ENCODE measurements around the gene NBEAL2.
A peak's percentile ranks its signal among the peaks of the same experiment; 100 is the strongest.

NBEAL2 gene

DNA sequence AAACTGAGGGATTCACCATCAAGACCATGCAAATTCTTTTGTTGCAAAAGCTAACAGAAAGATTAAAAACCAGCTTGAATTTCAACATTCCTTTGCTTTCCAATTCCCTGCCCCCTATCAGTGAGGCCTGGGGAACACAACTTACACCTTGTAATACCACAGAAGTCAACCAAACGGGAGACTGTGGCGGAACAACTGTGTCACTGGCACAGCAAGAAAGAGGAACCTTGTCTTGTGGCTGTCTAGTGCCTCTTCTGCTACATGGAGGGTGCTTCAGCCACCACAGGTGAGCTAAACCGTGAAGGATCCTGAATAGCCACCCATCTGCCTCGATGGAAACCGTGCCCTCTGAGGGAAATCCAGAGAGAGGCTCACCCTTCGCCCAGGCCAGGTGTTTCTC lies 14.3 kb upstream of the NBEAL2 start:
- no peak for DNase-seq

DNA sequence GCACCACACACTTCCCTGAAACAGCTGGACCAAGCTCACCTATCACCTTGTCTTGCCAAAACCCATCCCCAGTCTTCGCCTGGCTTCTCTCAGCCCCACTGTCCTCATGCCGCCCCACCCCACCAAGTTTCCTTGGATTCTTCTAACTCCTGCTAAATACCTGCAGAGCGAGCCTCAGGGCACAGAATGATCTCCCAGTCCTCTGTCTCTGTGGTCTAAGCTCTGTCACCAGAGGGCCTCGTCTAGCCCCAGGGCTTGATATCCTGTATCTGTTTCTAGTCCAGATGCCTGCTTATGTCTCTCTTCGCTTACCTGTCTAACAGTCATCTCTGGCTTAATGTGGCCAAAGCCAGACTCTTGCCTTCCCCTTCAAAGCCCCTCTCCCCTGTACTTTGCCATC lies 12.7 kb upstream of the NBEAL2 start:
- DNase-seq, result no peak

DNA sequence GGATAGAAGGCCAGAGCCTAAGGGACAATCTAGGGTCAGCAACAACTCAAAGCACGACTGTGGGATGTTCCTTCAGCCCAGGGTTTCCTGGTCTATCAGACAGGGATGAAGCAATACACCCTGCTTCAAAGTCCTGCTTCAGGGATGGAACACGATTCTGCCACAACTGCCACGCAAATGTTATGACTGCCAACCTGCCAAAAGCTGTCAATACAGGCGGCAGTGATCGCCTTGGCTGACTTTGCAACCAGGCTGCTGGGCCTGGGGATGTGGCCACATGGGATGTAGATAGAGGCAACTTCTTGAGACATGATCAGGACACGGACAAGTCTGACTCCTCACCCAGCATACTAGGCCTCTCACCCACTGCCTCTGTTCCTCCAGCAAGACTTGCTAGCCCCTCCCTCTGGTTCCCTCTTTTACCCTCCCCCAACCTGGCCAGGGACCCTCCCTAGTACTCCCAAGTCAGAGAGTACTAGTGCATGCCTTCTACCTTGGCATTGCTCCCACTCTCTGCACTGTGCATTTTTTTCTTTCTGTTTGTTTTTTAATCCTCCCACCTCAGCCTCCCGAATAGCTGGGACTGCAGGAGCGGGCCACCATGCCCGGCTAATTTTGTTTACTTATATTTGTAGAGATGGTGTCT lies 10.6 kb upstream of the NBEAL2 start:
- no peak for DNase-seq

DNA sequence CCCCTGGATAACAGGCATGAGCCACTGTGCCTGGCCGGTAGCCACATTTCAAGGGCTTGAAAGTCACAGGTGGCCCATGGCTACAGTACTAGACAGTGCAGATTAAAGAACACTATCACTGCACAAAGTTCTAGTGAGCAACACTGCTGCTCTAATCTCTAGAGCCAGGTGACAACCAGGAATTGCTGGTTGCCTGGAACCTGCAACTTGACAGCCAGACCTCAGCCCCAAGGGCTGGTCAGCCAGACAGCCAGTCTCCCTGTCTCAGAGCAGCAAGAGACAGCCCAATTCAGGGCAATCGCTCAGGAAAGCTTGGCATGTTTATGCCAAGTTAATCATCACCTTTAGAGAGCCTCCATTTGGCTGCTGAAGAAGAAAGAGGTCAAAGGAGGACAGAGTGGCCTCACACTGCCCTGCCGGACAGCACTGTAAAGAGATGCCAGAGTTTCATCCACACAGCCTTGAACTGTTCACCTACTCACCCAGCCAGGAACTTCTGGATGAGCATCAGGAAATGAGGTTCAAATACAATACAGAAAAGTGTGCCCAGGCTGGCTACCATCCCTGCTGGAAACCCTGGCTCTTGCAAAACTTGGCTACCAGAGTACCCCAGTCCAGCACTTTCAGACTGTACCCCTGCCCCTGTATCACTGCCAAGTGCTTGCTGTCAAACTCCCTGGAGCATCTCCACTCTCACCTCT lies 8.9 kb upstream of the NBEAL2 start:
- DNase-seq, result no peak

DNA sequence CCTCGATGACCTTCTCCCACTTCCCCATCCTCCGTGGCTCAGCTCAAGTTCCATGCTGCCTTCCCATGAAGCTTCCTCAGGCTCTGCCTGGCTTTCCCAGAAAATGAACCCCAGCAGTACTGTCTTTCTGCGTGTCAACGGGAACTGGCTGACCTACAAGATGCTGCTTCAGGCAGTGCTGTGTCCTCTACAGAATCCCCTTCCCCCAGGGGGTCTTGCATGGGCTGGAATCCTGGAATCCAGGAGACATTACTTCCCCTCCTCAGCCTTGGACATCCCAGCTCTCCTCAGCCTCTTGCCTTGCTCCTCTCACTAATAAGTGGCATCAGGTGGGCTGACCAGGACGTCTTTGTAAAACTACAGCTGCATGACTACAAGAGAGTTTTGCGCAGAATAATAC lies 8.3 kb upstream of the NBEAL2 start:
- no peak for DNase-seq

DNA sequence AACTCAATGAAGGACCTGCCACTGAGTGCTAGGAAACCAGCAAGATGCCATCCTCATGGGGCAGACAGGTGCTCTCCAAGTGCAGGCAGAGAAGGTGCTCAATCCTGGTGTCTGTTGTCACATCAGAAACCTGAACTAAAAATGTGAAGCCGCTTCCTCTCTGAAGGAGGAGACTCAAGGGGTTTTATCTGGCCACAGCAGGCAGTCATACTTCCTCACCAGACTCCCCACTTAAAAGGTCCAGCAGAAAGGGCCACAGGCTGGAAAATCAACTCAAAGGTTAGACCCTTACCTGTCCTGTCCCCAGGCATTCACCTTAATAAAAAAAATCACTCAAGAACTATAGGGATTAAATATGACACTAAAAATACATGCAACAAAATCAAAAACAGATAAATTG lies 7.7 kb upstream of the NBEAL2 start:
- DNase-seq, result no peak

DNA sequence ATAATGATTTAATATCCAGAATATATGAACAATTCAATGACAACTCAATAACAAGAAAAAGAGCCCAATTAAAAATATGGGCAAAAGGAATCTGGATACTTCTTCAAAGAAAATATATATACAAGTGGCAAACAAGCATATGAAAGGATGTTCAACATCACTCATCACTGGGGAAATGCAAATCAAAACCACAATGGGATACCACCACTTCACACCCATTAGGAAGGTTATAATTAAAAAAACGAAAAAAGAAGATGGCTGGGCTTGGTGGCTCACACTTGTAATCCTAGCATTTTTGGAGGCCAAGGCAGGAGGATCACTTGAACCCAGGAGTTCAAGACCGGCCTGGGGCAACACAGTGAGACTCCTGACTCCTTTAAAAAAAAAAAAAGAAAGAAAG lies 7.1 kb upstream of the NBEAL2 start:
- no peak for DNase-seq

DNA sequence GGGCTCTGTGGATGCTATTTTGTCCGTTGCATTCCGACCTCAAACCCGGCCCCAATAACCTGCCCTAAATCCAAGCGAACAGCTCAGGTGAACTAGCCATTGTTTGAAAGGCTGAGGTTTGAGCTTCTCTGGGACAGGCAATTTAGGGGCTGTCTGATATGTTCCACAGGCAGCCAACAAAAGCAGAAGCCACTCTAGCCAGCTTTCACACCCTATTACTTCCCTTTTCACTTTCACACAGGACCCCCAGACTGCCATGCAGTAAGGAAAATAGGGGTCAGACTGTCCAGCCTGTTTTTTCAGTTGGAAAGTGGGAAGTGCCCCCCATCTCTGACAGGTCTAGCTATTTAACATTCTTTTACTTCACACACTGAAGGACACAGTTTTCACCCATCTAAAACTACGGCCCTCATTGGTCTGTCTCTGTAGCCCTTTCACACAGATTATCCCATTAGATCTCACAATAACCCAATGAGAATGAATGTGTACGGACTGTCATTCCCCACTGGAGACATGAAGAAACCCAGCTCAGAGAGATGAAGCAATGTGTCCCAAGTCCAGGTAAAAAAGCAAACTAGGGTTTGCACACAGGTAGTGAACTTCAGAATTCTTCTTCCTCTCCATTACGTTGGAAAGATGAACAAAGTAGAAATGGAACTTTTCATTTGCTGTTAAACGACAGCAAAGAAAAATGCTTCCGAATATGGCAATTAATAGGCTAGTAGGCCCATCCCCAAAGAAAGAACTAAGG lies 4.9 kb upstream of the NBEAL2 start:
- DNase-seq, result no peak

DNA sequence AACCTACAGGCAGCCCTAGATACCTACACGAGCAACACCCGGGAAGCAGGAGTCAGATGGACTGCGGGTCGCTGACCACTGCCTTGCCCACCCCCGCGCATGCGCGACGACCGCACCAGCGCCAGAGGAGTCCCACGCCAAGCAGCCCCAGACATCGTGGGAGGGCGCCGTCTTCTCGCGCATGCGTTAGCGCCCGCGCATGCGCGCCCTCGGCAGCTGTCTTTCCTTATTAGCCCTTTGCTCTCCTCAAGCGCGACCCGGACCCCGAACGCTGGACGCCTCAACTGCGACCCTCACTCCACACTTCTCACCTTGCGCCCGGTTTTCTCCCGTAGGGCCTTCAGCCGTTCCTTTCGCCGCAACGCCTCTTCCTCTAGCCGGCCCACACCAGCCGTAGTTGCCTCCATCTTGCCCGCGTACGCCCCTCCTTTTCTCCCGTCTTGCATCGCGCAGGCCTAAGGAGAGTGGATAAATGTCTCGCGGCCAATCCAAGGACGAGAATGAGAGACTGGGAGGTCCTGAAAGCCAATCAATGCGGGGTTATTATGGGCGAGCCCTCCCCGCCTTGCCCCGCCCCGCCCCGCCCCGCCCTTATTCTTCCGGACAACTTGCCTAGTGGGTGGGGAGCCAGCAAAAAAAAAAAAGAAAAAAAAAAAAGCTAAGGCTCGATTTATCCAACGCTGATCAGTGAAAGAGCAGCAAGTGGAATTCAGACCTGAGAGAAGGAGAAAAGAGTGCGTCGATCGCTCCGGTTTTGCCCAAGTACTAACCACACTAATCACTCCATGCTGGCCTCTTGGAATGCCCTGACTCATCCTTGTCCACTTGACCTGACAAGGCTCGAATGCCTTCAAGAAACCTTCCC lies 2.9 kb upstream of the NBEAL2 start, which contains the start of gene CCDC12:
TSS of gene CCDC12 (minus strand) at position 420 of the 865 bp plus-strand sequence. CDS start at position 407, 13 bp downstream.
- DNase-seq, result peak; percentile 98

DNA sequence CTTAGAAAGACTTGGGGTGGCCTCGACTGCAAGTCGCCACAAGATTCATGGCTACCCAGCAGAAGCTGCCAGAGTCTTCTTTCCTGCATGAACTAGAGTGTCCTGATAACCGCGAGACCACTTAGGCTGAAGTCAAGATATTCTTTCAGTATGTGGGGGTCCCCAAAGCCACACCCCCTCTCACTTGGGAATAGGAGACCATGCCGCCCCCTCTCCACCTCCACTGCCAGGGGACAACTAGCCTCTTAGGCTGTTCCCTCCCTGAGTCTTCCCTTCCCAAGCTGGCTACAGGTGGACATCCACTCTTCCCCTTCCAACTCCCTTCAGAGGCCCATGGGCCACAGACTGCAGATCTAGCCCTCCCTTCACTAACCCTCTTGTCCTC lies 1.7 kb upstream of the NBEAL2 start:
- no peak for DNase-seq

DNA sequence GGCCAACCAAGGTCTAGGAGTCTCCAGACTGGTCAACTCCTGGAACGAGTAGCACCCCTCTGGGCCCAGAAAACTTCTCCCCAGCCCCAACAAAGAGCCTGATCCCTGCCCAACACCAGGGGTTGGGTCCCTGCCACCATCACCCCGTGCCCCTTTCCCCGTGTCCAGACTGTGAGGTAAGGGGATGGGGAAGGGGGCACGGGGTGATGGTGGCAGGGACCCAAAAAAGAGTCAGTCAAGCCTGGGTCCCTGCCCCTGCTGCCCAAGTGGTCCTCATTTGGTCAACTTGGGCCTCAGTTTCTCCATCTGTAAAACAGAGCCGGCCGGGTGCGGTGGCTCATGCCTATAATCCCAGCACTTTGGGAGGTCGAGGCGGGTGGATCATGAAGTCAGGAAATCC lies 1.1 kb upstream of the NBEAL2 start:
- no peak for DNase-seq

DNA sequence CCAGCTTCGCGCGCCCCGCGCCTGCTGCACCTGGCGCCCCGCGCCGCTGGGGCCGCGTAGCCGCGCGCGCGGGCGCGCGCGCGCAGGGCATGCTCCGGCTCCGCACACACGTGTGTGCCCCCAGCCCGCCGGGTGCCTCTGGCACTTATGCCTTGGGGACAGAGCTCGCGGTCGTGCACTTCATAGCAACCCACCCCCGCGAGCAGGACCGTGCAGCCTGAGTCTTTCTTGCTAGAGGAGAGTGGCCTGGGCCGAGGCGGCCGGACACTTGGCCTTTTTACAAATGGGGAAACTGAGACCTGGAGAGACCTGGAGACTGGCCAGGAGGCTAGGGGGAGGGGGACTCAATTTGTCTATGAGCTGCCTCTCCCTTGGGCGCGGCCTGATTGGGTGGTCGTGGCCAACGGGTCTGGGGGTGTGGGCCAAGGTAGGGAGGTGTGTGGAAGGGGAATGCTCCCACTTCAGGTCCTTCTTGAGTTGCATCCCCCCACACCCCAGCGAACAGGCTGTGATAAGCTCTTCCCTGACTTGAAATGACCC lies 562 bp downstream of the NBEAL2 start:
- DNase-seq, result peak; percentile 40

DNA sequence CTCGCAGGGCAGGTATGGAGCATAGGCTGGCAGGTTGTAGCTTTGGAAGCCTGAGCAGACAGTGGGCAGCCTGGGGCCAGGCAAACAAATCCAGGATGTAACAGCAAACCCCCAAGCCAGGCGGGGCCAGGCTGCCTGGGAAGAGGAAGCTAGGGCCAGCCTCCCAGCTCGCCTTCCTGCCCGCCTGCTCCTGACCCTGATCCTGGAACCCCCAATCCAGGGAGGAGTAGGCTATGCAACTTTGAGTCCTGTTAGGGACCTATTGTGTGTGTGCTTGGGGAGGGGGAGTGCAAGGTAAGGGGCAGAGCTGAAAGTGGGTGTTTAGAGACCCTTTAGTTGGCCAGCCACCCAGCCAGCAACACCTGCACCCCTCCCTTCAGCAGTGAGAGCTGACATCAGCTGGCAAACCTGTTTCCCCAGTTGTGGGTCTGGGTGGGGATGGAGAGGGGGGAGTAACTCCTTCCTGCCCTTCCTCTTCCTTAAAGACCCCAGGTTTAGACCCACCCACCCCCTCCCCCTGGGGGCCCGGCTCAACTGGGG lies 2.5 kb downstream of the NBEAL2 start:
- peak; percentile 36 for DNase-seq

DNA sequence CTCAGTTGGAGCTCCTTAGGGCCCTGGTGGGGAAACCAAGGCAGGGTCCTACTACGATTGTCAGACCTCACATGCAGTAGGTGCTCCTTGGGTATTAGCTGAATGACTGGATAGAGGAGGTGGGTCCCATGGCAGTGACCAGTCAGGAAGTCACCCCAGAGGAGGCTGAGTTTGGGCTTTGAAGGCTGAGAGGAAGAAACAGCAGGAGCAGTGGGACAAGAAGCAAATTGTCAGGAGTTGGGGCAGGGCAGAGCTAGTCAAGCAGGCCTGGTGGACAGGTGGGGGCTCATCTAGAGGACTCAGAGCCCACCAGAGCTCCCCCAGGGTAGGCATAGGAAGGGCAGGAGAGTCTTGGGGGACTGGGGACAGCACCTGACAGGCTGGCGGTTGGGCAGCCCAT lies 3.1 kb downstream of the NBEAL2 start:
- no peak for DNase-seq

DNA sequence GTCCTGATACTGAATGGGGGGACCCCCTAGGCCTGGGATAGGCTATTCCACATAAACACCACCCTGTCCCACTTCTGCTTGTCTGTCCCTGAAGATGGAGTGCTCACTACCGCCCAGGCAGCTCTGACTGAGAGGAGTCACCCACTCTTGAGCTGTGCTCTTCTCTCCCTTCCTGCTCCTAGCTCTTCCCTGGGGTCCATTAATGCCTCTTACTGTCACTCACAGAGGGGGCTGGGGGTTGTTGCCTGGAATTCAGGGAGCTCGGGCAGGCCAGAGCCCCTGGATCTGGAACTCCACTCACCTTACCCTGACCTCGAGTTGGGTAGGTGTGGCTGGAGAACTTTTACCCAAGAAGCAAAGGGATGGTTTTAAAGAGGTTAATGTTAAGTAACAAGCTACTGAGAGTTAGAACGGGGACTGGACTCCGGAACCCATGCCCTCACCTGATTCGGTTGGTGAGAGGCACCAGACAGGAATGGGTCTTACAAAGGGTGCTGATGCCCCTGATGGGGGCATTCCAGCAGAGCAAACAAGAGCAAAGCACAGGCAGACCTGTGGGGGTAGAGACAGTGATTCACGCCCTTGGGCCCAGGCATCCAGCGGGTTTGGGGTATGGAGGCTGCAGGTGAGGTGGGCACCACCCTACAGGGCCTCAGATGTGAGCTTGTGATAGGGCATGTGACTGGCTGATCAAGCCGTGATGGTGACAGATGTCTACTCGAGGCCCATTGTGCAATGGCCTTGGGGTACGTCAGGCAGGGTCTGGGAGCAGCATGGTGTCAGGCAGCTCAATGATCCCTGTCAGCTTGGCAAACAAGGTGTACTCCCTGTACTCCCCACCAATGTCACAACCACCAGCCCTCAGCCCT lies 5.4 kb downstream of the NBEAL2 start:
- DNase-seq, result no peak

DNA sequence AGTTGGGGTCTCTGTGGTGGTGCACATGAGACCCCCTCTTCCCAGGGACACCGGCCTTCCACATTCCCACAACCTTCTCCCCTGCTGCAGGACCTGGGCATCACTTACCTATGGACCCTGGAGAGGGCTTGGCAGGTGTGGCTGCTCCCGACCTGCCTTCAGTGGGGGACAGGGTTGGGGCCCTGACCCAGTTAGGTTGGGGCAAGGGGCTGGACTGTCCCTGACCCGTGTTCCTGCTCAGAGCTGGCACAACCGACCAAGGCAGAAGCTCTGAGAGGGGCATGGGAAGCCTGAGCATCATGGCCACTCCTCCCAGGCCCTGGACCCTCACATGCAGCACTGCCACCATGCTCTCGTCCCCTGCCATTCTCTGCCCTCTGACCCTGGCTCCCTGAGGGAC lies 6.1 kb downstream of the NBEAL2 start:
- DNase-seq, result no peak

DNA sequence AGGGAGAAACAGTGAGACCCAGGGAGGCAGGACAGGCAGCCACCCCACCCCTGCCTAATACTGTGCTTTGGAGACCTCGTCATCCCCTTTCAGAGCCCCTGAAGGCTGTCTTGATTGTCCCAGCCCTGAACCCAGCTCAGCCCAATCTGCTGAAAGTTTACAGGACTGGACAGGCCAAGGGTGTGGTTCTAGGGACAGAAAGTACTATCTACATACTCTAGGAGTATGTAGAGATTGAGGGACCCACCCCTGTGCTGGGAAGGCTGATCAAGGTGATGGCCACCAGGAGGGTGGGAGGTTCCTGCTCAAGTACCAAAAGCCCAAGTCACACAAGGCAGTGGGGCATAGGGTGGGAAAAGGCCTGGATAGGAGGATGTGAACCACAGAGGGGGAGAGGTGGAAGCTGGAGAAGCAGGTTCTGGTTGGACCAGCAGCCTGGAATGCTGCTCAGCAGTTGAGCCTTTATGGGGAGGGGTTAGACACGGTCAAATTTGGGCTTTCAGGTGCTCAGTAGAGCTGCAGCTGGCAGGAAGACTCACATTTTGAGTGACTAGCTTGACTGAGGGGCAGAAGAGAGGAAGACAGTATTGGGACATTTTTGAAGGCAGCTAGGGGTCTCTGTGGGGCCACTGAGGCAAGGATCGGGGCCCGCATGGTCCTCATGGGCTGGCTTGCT lies 6.7 kb downstream of the NBEAL2 start:
- no peak for DNase-seq

DNA sequence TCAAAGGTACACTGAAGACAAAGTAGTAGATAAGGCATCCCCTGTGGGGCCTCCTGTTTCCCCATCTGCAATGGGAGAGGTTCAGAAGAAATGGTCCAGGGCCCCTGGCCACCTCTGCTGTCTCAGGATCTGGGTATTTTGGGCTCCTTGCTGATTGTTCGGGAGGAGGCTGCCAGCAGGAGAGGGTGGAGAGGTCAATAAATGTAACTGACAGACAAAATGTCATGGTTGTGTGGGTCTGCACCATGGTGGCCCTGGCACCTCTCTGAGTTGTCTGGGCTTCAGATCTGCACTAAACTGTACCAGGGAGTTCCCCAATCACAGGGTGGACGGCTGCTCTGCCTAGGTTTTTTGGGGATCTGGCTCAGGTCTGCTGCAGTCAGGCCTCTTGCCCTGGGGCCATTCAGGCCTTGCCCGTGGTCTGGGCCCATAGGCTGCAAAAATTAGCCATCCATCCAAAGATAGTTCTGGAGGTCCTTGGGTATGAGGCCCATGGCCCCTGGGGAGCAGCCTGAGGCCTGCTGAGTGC lies 7.4 kb downstream of the NBEAL2 start:
- DNase-seq, result no peak

DNA sequence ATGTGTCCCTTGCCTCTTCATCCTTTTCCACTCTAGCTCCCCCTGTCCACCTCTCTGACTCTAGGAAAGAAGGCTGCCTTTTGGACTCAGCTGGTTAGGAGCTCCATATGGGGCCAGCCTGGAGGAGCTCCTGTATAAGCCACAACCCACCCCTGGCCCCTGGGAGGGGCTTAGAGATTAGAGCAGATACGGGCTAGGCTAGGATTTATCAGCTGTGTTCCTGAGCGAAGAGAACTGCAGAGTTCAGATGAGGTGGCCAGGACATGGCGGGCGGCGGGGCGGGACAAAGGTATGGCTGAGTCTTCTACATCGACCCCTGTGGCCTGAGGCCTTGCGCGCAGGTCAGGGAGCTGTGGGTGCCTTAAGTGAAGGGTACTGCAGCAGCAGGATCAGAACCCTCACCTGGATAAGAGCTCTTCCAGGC lies 7.9 kb downstream of the NBEAL2 start:
- DNase-seq, result no peak

DNA sequence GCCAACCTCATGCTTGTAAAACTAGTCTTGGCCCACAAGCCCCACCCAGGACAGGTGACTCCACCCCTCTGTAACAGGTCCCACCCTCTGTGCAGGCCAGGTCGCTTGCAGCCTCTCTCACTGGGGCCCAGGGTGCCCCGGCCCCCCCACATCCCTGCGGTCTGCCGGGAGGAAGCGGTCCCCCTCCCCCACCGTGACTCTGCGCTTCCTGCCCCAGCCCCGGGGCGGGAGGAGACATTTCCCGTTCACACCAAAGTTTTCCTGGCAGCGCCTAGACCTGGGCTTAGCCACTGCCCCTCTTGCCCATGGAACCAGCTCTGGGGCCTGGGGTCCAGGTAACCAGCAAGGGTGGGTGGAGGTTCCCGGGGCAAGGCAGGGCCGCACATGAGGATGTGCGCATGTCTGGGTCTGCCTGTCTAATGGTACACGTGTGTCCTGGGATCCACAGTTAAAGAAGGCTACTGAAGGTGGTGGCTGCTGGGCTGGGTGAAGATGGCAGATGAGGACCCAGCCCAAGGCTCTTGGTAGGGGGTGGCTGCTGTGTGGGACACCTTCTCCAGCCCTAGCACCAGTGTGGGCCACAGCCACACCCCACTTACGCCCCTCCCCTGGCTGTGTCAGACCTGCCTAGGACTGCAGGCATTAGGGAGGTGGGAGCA lies 8.4 kb downstream of the NBEAL2 start:
- no peak for DNase-seq

Data from left hindlimb (tissue), 1 donor.